HEK293 (cell line): ENCODE data around the gene CDH26.
A peak's percentile ranks its signal among the peaks of the same experiment; 100 is the strongest.

ENCODE experiments used
- CTCF ChIA-PET: fragments of 350-600 bp; formaldehyde crosslinking; extraction: SDS; loops from one replicate; lab custom pipeline; 2021; ENCODE audit warnings: antibody characterized with exemption; lab: Yijun Ruan, JAX
- POLR2A ChIA-PET: fragments of 300-600 bp; formaldehyde crosslinking; extraction: SDS; loops from one replicate; lab custom pipeline; 2020; ENCODE audit warnings: antibody characterized with exemption, inconsistent platforms; lab: Yijun Ruan, JAX
- H3K27ac ChIP-seq: fragments of 200-500 bp; sonication (Bioruptor generic); 2 replicates; pipeline ENCODE4 v1.5.1; 2014; ENCODE audit warnings: low read depth, low read length, control low read depth, inconsistent platforms; ENCODE audit errors: extremely low read depth
- H3K36me3 ChIP-seq, 2 experiments: fragments of 200-500 bp in 1 of 2; sonication (Bioruptor generic) in 1 of 2; 1 replicate in 1 of 2; 2 replicates in 1 of 2; pipeline ENCODE4 v1.5.1; 2014 to 2017; ENCODE audit warnings: inconsistent platforms in 2 of 2, low read length in 2 of 2; ENCODE audit not compliant: control insufficient read depth in 2 of 2, insufficient read depth in 1 of 2
- H3K4me1 ChIP-seq: fragments of 200-500 bp; sonication (Bioruptor generic); 2 replicates; pipeline ENCODE4 v1.5.1; 2014; ENCODE audit warnings: mild to moderate bottlenecking, low read length, inconsistent platforms; ENCODE audit not compliant: control insufficient read depth, insufficient read depth
- H3K4me3 ChIP-seq: 2 replicates; pipeline ENCODE4 v1.5.1; 2011; ENCODE audit warnings: low read depth, mild to moderate bottlenecking, control low read depth, low read length, moderate library complexity
- H3K9me3 ChIP-seq: fragments of 200-500 bp; sonication (Bioruptor generic); 2 replicates; pipeline ENCODE4 v1.5.1; 2014; ENCODE audit warnings: low read depth, low read length, inconsistent platforms; ENCODE audit not compliant: control insufficient read depth, insufficient read depth
- AEBP2 ChIP-seq: fragments of 450-650 bp; formaldehyde crosslinking; IDR thresholded peaks from 2 replicates; pipeline ENCODE4 v1.5.1; 2016; ENCODE audit warnings: missing biosample characterization, missing genetic modification characterization, borderline replicate concordance
- HOXA7 ChIP-seq: sonication (generic); formaldehyde crosslinking; IDR thresholded peaks from 2 replicates; pipeline ENCODE4 v1.8.1; 2022; ENCODE audit warnings: missing genetic modification reagents, borderline replicate concordance
- PATZ1 ChIP-seq: fragments of 450-650 bp; formaldehyde crosslinking; IDR thresholded peaks from 2 replicates; pipeline ENCODE4 v1.5.1; 2016; ENCODE audit warnings: missing biosample characterization, missing genetic modification characterization
- PRDM4 ChIP-seq: fragments of 450-650 bp; formaldehyde crosslinking; IDR thresholded peaks from 2 replicates; pipeline ENCODE4 v1.5.1; 2017; ENCODE audit warnings: missing biosample characterization, missing genetic modification characterization
- WT1 ChIP-seq: fragments of 450-650 bp; formaldehyde crosslinking; IDR thresholded peaks from 2 replicates; pipeline ENCODE4 v1.5.1; 2016; ENCODE audit warnings: missing biosample characterization, missing genetic modification characterization
- YY1 ChIP-seq: fragments of 450-650 bp; formaldehyde crosslinking; IDR thresholded peaks from 2 replicates; pipeline ENCODE4 v1.5.1; 2018; ENCODE audit warnings: missing biosample characterization, missing genetic modification characterization
- ZIC2 ChIP-seq: fragments of 450-650 bp; formaldehyde crosslinking; IDR thresholded peaks from 2 replicates; pipeline ENCODE4 v1.5.1; 2016; ENCODE audit warnings: missing biosample characterization, missing genetic modification characterization
- ZNF133 ChIP-seq: fragments of 450-650 bp; formaldehyde crosslinking; IDR thresholded peaks from 2 replicates; pipeline ENCODE4 v1.5.1; 2016; ENCODE audit warnings: missing biosample characterization, missing genetic modification characterization
- ZNF174 ChIP-seq: fragments of 450-650 bp; formaldehyde crosslinking; IDR thresholded peaks from 2 replicates; pipeline ENCODE4 v1.5.0; 2017; ENCODE audit warnings: missing biosample characterization, mild to moderate bottlenecking, missing genetic modification characterization
- ZNF184 ChIP-seq: fragments of 450-650 bp; IDR thresholded peaks from 2 replicates; pipeline ENCODE4 v1.5.1; 2018; ENCODE audit warnings: missing biosample characterization, mild to moderate bottlenecking, missing genetic modification characterization
- ZNF19 ChIP-seq: fragments of 450-650 bp; formaldehyde crosslinking; IDR thresholded peaks from 2 replicates; pipeline ENCODE4; 2016; ENCODE audit warnings: missing biosample characterization, missing genetic modification characterization, low read depth
- ZNF239 ChIP-seq: fragments of 450-650 bp; formaldehyde crosslinking; IDR thresholded peaks from 2 replicates; pipeline ENCODE4 v1.5.1; 2016; ENCODE audit warnings: missing biosample characterization, missing genetic modification characterization
- ZNF37A ChIP-seq: fragments of 450-650 bp; IDR thresholded peaks from 2 replicates; pipeline ENCODE4 v1.5.1; 2018; ENCODE audit warnings: missing biosample characterization, missing genetic modification characterization
- ZNF518A ChIP-seq: fragments of 450-650 bp; formaldehyde crosslinking; conservative IDR thresholded peaks from 2 replicates; pipeline ENCODE4 v1.5.1; 2016; ENCODE audit warnings: low read depth, missing biosample characterization, missing genetic modification characterization
- ZNF549 ChIP-seq: fragments of 450-650 bp; IDR thresholded peaks from 2 replicates; pipeline ENCODE4 v1.5.1; 2018; ENCODE audit warnings: missing biosample characterization, missing genetic modification characterization, mild to moderate bottlenecking, inconsistent platforms, moderate library complexity
- ZNF555 ChIP-seq: fragments of 450-650 bp; formaldehyde crosslinking; conservative IDR thresholded peaks from 2 replicates; pipeline ENCODE4 v1.5.1; 2017; ENCODE audit warnings: missing biosample characterization, mild to moderate bottlenecking, missing genetic modification characterization, inconsistent platforms
- ZNF621 ChIP-seq: fragments of 450-650 bp; formaldehyde crosslinking; IDR thresholded peaks from 2 replicates; pipeline ENCODE4 v1.5.1; 2017; ENCODE audit warnings: missing biosample characterization, missing genetic modification characterization
- ZNF626 ChIP-seq: fragments of 450-650 bp; sonication (Bioruptor Pico); formaldehyde crosslinking; IDR thresholded peaks from 2 replicates; pipeline ENCODE4 v1.5.1; 2018; ENCODE audit warnings: missing biosample characterization, missing genetic modification characterization, inconsistent platforms
- ZNF654 ChIP-seq: fragments of 450-650 bp; formaldehyde crosslinking; IDR thresholded peaks from 2 replicates; pipeline ENCODE4 v1.5.1; 2016; ENCODE audit warnings: low read depth, missing biosample characterization, missing genetic modification characterization
- ZNF707 ChIP-seq: fragments of 450-650 bp; formaldehyde crosslinking; IDR thresholded peaks from 2 replicates; pipeline ENCODE4 v1.5.1; 2016; ENCODE audit warnings: missing biosample characterization, missing genetic modification characterization
- ZNF785 ChIP-seq: fragments of 450-650 bp; formaldehyde crosslinking; IDR thresholded peaks from 2 replicates; pipeline ENCODE4 v1.5.1; 2016; ENCODE audit warnings: missing biosample characterization, missing genetic modification characterization
- ZSCAN16 ChIP-seq: fragments of 450-650 bp; formaldehyde crosslinking; IDR thresholded peaks from 2 replicates; pipeline ENCODE4 v1.5.1; 2016; ENCODE audit warnings: missing biosample characterization, missing genetic modification characterization
- ZSCAN18 ChIP-seq: fragments of 450-650 bp; formaldehyde crosslinking; IDR thresholded peaks from 2 replicates; pipeline ENCODE4 v1.5.1; 2016; ENCODE audit warnings: missing biosample characterization, missing genetic modification characterization
- ZXDB ChIP-seq: fragments of 450-650 bp; formaldehyde crosslinking; IDR thresholded peaks from 2 replicates; pipeline ENCODE4 v1.5.1; 2016; ENCODE audit warnings: missing biosample characterization, missing genetic modification characterization

Gene CDH26

GRCh38 chr20:59958123-59958522 lies at the start of gene CDH26:
TSS of gene CDH26 (plus strand) at chr20:59958423. CDS start at chr20:59958727, 304 bp downstream.
- H3K36me3 ChIP-seq: no peaks in the 10 kb centered on the region
- peaks cover 3% of the 10 kb centered on the region; the same call in 1 of the 2 replicates for H3K4me1 ChIP-seq
- no peak within 1 kb of the TSS for H3K4me3 ChIP-seq
- H3K9me3 ChIP-seq: no peaks in the 10 kb centered on the region
- ChIA-PET CTCF (interaction anchor here (0.7 to 1.0 kb wide), 3 partner anchors 253 to 1826 kb away, joined by 3 to 4 read pairs (median 3); no protein-coding TSS in a partner anchor), POLR2A (interaction anchor here (0.7 kb wide), 1 partner anchor 18 kb away, joined by 3 read pairs; the partner anchor contains the start of genes FAM217B and PPP1R3D)
- TF ChIP-seq ZNF555 (tag by site-specific recombination) (no peak), ZNF184 (tag by site-specific recombination) (no peak), AEBP2 (tag by site-specific recombination) (no peak), ZNF549 (tag by site-specific recombination) (no peak), ZNF707 (tag by site-specific recombination) (no peak), HOXA7 (CRISPR knock-in tag) (no peak), ZSCAN16 (tag by site-specific recombination) (no peak), ZNF133 (tag by site-specific recombination) (no peak), ZXDB (no peak), ZNF19 (no peak), ZNF621 (tag by site-specific recombination) (no peak), ZSCAN18 (tag by site-specific recombination) (no peak), YY1 (tag by site-specific recombination) (no peak), ZIC2 (tag by site-specific recombination) (no peak), ZNF785 (tag by site-specific recombination) (no peak), ZNF626 (tag by site-specific recombination) (no peak), ZNF518A (tag by site-specific recombination) (no peak)
- H3K27ac ChIP-seq: no peak within 1 kb of the TSS

GRCh38 chr20:59908855-59909254 lies 49.4 kb upstream of the CDH26 start:
- Histone ChIP-seq H3K9me3 (no peaks in the 10 kb centered on the region), H3K4me1 (no peaks in the 10 kb centered on the region), H3K36me3 (no peaks in the 10 kb centered on the region), H3K27ac (no peak overlapping the region), H3K4me3 (no peak overlapping the region)
- CTCF ChIA-PET: interaction anchor here (1.3 kb wide), 1 partner anchor 25 kb away, joined by 3 read pairs; no protein-coding TSS in a partner anchor
- POLR2A ChIA-PET: no interaction called here
- TF ChIP-seq ZNF239 (tag by site-specific recombination): no peak
- no peak for TF ChIP-seq PATZ1 (tag by site-specific recombination)
- TF ChIP-seq ZNF37A (tag by site-specific recombination): no peak
- peak; percentile 80 for TF ChIP-seq PRDM4 (tag by site-specific recombination)
- TF ChIP-seq WT1: no peak
- TF ChIP-seq ZNF654: no peak
- no peak for TF ChIP-seq ZNF174
